ENCODE results near the gene GPRIN1.
A peak's percentile ranks its signal among the peaks of the same experiment; 100 is the strongest.
"Not testable (repeated sequence)": the region's sequence is repeated elsewhere in the genome, so short reads cannot be mapped to it uniquely, and the experiment has no call there.

GPRIN1 gene

GRCh38 chr5:176599749-176600430 lies 10.1 kb downstream of the GPRIN1 start:
- not testable (repeated sequence) for FAIRE-seq; DNase-seq (ENCODE audit: low spot score)

- FAIRE-seq (no peak), DNase-seq (ENCODE audit: low spot score) (no peak)
These were observed 12.3 kb downstream of the GPRIN1 start for GRCh38 chr5:176597417-176598389.

GRCh38 chr5:176596689-176597416 lies 13.1 kb downstream of the GPRIN1 start:
- no peak for DNase-seq (ENCODE audit: low spot score)
- FAIRE-seq: no peak

- FAIRE-seq (no peak), DNase-seq (ENCODE audit: low spot score) (no peak)
These were observed 13.8 kb downstream of the GPRIN1 start for GRCh38 chr5:176596069-176596644.

- FAIRE-seq: no peak
- DNase-seq (ENCODE audit: low spot score): no peak
These were observed 14.5 kb downstream of the GPRIN1 start for GRCh38 chr5:176595386-176595943.

- no peak for FAIRE-seq
These were observed 15.4 kb downstream of the GPRIN1 start for GRCh38 chr5:176594554-176594953.

GRCh38 chr5:176593273-176593869 lies 16.6 kb downstream of the GPRIN1 start:
- FAIRE-seq (no peak), DNase-seq (ENCODE audit: low spot score) (no peak)

More at GRCh38 chr5:176594554-176594953, 15.4 kb downstream of the GPRIN1 start:
- no peak for DNase-seq (ENCODE audit: low spot score)

GRCh38 chr5:176592573-176592972 lies 17.4 kb downstream of the GPRIN1 start:
- FAIRE-seq: no peak
- no peak for DNase-seq (ENCODE audit: low spot score)

GRCh38 chr5:176591667-176592066 lies 18.3 kb downstream of the GPRIN1 start:
- DNase-seq (ENCODE audit: low spot score); FAIRE-seq: not testable (repeated sequence)

- DNase-seq (ENCODE audit: low spot score) (no peak), FAIRE-seq (no peak)
These were observed 19.8 kb downstream of the GPRIN1 start for GRCh38 chr5:176590035-176590717.

GRCh38 chr5:176589039-176589769 lies 20.8 kb downstream of the GPRIN1 start:
- no peak for FAIRE-seq
- DNase-seq (ENCODE audit: low spot score): no peak

- FAIRE-seq: peak; percentile 70
- DNase-seq (ENCODE audit: low spot score): no peak
These were observed 21.7 kb downstream of the GPRIN1 start for GRCh38 chr5:176588297-176588696.

- DNase-seq (ENCODE audit: low spot score) (no peak), FAIRE-seq (no peak)
These were observed 22.6 kb downstream of the GPRIN1 start for GRCh38 chr5:176587398-176587797.

GRCh38 chr5:176583076-176583475 lies 26.9 kb downstream of the GPRIN1 start:
- peak; percentile 53 for FAIRE-seq

GRCh38 chr5:176581361-176581760 lies 28.6 kb downstream of the GPRIN1 start:
- FAIRE-seq (no peak), DNase-seq (ENCODE audit: low spot score) (no peak)

More at GRCh38 chr5:176583076-176583475, 26.9 kb downstream of the GPRIN1 start:
- no peak for DNase-seq (ENCODE audit: low spot score)

GRCh38 chr5:176579323-176579722 lies 30.6 kb downstream of the GPRIN1 start:
- no peak for FAIRE-seq
- DNase-seq (ENCODE audit: low spot score): no peak

GRCh38 chr5:176578391-176578808 lies 31.6 kb downstream of the GPRIN1 start:
- peak; percentile 80 for DNase-seq (ENCODE audit: low spot score)
- peak; percentile 84 for FAIRE-seq

- FAIRE-seq: no peak
- no peak for DNase-seq (ENCODE audit: low spot score)
These were observed 32.4 kb downstream of the GPRIN1 start for GRCh38 chr5:176577312-176578176.

Measured in urothelium cell line (cell line).